ENCODE results near the gene HECTD1.
"Not testable (repeated sequence)": the region's sequence is repeated elsewhere in the genome, so short reads cannot be mapped to it uniquely, and the experiment has no call there.

Gene HECTD1

DNA sequence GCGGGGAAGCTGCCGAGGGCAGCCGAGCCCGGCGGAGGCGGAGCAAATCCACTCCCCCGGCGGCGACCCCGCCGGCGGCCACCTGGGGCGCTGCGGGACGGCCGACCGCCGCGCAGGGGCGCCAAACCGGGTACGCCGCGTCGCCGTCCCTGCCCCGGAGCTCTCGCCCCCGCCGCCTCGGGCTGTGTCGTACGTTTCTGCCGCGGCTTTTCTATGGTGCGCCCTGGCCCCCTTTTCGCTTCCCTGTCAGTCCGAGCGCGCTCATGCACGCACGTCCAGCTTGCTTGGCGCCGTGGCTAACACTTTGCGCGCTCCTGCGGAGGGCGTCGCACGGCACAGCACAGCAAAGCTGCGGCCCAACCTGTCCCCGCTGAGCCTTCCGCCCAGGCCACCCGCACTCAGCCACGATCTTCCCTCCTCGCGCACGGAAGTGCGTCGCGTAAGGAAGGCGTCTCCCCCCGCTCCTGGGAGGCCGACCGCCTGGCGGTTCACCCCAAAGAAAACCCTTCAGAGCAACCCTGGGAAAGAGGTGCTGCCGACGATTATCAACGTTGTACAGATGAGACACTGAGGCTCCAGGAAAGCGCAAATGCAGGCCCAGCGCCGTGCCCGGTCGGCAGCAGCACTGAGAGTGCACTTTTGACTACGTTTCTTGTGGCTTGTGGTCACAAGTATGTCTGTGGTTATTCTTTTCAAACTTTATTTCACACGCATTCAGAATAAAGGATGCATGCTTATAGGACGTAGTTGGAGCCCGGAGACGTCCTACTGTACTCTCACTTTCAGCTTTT, at the start of gene HECTD1:
Gene HECTD1 (minus strand): TSS at position 39 of the 791 bp plus-strand sequence. CDS start 1,857 bp downstream, outside the sequence.
- DNase-seq (ENCODE audit: low read depth in 1 of 2, low spot score in 1 of 2), result peak; percentile 72 to 82

DNA sequence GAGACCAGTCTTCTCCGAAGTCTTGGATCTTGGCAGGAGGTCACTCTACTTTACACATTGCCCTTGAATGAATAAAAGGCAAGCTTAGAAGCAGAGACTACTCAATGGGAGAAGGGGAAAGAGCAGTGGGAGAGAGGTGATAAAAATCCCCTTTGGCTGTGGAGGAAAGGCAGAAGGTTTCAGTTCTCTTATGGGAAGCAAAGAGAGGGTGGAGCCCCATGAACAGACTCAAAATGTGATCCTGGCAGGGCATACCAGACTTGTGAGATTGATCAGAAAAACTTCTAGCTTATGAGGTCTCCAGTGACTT, 49.6 kb upstream of the HECTD1 start:
- no peak for DNase-seq (ENCODE audit: low read depth in 1 of 2, low spot score in 1 of 2)

DNA sequence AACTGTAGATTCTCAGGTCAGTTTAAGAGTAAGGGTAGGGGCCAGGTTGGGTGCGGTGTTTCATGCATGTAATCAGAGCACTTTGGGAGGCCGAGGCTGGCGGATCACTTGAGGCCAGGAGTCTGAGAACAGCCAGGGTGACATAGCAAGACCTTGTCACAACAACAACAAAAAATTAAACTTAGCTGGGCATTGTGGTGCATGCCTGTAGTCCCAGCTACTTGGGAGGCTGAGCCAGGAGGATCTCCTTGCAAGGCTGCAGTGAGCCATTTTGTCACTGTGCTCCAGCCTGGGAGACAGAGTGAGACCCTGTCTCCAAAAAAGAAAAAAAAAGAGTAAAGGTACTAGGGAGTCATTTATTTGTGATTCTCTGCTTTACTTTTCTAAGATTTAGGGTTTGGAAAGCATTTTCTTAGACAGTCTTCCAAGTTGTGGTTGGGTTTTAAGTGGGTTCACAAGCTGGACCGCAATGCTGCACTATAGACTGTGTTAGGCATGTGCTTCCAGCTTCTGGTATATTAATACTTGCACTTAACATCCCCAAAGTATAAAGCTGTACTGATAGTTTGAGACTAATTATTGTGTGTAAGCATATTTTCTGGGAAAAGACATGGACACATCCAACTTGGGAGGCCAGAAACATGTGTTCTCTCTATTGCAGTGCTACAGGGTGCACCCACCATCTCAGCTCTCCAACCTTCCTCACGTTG, 49.1 kb upstream of the HECTD1 start:
- DNase-seq (ENCODE audit: low read depth in 1 of 2, low spot score in 1 of 2), result no peak

- not testable (repeated sequence) for DNase-seq (ENCODE audit: low read depth in 1 of 2, low spot score in 1 of 2)
Measured at GRCh38 chr14:31255918-31256317, 48.3 kb upstream of the HECTD1 start.

- no peak for DNase-seq (ENCODE audit: low read depth in 1 of 2, low spot score in 1 of 2)
Measured at GRCh38 chr14:31255286-31255685, 47.7 kb upstream of the HECTD1 start.

- no peak for DNase-seq (ENCODE audit: low read depth in 1 of 2, low spot score in 1 of 2)
Measured at GRCh38 chr14:31253746-31254471, 46.3 kb upstream of the HECTD1 start.

GRCh38 chr14:31252865-31253264, 45.3 kb upstream of the HECTD1 start:
- no peak for DNase-seq (ENCODE audit: low read depth in 1 of 2, low spot score in 1 of 2)

DNA sequence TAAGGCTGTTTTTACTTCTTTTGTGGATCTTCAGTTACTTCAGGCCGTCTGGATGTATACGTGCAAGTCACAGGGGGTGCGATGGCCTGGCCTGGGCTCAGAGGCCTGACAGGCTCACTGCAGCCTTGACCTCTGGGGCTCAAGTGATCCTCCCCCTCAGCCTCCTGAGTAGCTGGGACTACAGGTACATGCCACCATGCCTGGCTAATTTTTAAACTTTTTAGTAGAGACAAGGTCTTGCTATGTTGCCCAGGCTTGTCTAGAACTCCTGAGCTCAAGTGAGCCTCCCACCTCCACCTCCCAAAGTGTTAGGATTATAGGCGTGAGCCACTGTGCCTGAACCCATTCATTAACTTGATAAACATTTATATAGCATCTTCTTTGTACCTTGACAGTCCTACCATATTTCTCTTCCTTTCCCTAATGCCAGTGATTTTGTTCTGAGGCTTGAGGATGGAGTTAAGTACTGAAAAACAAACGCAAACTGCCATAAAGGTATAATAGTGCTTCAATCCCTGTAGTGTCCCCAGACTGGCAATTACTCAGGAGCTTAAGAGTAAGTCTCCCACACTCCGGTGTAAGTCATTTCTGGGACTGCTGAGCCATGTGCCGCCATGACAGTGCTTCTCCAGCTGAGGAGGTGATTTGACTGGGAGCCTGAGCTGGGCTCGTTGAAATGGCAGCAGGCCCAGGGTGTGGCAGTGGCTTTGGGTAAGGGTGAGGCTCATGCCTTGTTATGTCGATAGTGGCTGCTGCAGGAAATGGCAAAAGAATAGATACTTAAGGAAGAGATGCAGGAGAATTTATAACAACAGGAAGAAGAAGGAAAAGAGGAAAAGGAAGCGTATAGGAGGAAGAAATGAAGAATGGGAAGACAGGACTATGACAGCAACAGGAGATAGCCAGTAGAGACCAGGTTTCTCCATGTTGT, 43.7 kb upstream of the HECTD1 start:
- DNase-seq (ENCODE audit: low read depth in 1 of 2, low spot score in 1 of 2), result no peak

DNA sequence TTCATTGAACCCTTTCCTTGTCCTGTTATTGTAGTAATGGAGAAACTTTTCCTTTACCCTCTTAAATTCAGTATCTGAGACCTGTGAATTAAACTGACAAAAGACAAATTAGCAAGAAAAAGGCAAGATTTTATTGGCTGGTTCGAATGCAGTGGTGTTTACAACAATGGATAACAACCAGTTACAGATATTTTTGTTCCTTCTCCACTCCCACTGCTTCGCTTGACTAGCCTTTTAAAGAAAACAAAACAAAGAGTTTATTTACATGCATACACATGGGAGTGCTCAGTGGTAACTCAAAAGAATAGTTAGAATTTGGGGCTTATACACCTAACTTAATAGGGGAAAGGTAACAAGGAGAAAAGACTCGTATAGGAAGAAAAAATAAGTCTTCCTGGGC, 37.0 kb upstream of the HECTD1 start:
- no peak for DNase-seq (ENCODE audit: low read depth in 1 of 2, low spot score in 1 of 2)

DNA sequence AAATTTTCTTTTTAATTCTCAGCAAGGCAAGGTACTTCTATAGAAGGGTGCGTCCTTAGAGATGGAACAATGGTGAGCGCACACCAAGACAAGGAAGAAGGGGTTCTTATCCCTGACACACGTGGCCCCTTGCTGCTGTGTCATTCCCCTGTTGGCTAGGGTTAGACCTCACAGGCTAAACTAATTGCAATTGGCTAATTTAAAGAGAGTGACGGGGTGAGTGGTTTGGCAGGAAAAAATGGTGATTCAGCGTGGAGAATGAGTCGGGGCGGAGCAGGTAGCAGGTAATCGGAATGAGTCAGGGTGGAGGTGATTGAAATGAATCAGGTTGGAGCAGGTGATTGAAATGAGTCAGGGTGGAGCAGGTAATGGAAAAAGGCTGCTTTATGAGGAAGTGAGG, 36.3 kb upstream of the HECTD1 start:
- DNase-seq (ENCODE audit: low read depth in 1 of 2, low spot score in 1 of 2), result no peak

DNA sequence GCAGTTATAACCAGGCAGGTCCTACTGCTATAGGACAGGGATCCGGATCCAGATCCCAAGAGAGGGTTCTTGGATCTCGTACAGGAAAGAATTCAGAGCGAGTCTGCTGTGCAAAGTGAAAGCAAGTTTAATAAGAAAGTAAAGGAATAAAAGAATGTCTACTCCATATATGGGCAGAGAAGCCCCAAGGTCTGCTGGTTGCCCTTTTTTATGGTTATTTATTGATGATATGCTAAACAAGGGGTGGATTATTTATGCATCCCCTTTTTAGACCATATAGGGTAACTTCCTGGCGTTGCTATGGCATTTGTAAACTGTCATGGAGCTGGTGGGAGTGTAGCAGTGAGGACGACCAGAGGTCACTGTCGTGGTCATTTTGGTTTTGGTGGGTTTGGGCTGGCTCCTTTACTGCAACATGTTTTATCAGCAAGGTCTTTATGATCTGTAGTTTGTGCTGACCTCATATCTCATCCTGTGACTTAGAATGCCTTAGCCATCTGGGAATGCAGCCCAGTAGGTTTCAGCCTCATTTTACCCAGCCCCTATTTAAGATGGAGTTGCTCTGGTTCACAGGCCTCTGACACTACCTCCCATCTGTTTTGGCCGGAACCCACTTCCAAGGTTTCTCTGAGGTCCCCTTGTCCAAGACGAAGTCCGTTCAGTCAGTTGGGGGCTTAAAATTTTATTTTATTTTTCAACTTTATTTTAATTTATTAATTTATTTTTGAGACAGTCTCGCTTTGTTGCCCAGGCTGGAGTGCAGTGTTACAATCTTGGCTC, 34.8 kb upstream of the HECTD1 start:
- DNase-seq (ENCODE audit: low read depth in 1 of 2, low spot score in 1 of 2), result not testable (repeated sequence)

DNA sequence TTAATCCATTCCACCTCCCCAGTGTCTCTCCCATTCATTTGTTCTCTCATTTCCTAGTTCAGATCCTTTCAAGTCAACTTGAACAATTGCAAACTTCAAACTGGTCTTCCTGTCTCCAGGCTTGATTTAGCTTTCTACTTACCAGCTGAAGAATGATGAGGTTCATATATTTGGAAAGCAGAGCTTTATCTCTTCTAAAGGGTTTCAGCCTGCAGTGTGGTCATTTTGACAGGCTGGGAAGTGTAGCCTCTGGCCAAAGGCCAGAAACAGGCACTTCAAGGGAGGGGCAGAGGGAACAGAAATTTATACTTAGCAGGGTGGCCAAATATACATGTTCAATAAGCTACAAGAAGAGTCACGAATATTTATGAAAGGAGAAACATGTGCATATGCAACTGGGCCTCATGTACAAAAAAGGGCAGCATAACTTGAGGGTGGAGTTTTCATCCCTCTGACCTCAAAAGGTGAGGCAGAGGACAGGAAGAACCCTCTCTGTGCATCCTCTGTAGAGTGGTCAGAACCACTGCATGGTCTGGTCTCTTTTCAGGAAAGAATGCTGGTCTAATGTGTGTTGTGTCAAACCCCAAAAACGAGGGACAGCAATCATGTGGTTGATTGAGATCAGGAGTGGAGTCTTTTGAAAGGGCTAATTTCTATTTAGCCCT, 34.0 kb upstream of the HECTD1 start:
- no peak for DNase-seq (ENCODE audit: low read depth in 1 of 2, low spot score in 1 of 2)

GRCh38 chr14:31239741-31240140, 32.1 kb upstream of the HECTD1 start:
- DNase-seq (ENCODE audit: low read depth in 1 of 2, low spot score in 1 of 2), result no peak

DNA sequence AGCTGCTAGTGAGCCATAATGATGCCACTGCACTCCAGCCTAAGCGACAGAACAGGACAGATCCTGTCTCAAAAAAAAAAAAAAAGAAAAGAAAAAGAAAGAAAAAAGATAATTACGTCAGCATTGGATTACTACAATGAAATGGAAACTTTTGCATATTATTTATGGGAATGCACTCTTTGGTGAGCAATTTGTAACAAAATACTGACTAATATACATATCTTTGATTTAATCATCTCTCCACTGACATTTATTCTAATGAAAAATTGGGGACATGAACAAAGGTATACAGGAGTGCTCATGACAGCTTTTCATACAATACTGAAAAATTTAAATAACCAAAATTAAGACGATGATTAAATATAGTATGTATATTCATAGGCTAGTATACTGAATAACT, 27.9 kb upstream of the HECTD1 start:
- no peak for DNase-seq (ENCODE audit: low read depth in 1 of 2, low spot score in 1 of 2)

DNA sequence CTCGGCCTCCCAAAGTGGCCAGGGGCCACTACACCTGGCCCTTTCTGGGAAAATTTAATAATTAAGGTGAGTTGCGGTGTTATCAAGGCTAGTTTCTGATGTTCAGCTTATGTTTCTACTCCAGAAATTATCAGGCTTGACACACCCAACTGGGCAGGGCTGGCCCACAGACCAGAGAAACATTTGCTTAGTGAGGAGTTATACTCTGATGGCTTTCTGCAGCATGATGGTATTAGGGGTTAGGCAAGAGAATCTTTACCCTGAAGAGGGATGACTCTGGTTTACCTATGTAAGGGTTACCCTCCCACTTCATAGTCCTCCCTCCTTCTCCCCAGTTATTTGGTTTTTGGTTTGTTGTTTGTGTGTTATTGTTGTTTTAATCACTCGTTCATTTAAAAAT, 24.5 kb upstream of the HECTD1 start:
- no peak for DNase-seq (ENCODE audit: low read depth in 1 of 2, low spot score in 1 of 2)

- DNase-seq (ENCODE audit: low read depth in 1 of 2, low spot score in 1 of 2), result not testable (repeated sequence)
Measured at GRCh38 chr14:31231272-31231671, 23.7 kb upstream of the HECTD1 start.

GRCh38 chr14:31230573-31230958, 23.0 kb upstream of the HECTD1 start:
- DNase-seq (ENCODE audit: low read depth in 1 of 2, low spot score in 1 of 2), result no peak

GRCh38 chr14:31229638-31230572, 22.3 kb upstream of the HECTD1 start:
- no peak for DNase-seq (ENCODE audit: low read depth in 1 of 2, low spot score in 1 of 2)

GRCh38 chr14:31229009-31229408, 21.4 kb upstream of the HECTD1 start:
- no peak for DNase-seq (ENCODE audit: low read depth in 1 of 2, low spot score in 1 of 2)

Data from activated T-helper 1 cell treated with anti-CD3 and anti-CD28 coated beads, Interleukin-2, amount 50 U/mL, for 16 hours (primary cell).